GM19455 (cell line): ENCODE measurements around the gene TMEM114.

Experiments
- ATAC-seq: cut with Tn5 transposase; IDR thresholded peaks from one replicate; pipeline ENCODE4 v1.9.1; 2021; ENCODE audit not compliant: unreplicated experiment

Gene TMEM114

GRCh38 chr16:8551388-8552332, 38.7 kb downstream of the TMEM114 start:
- no peak for ATAC-seq

- no peak for ATAC-seq
Measured at GRCh38 chr16:8550728-8551387, 39.5 kb downstream of the TMEM114 start.

GRCh38 chr16:8549843-8550412, 40.4 kb downstream of the TMEM114 start:
- no peak for ATAC-seq

GRCh38 chr16:8548166-8548565, 42.1 kb downstream of the TMEM114 start:
- no peak for ATAC-seq

- ATAC-seq, result no peak
Measured at GRCh38 chr16:8547762-8548161, 42.5 kb downstream of the TMEM114 start.

- ATAC-seq, result no peak
Measured at GRCh38 chr16:8544406-8544805, 45.9 kb downstream of the TMEM114 start.

- ATAC-seq, result no peak
Measured at GRCh38 chr16:8543258-8543657, 47.1 kb downstream of the TMEM114 start.

GRCh38 chr16:8542393-8542792, 47.9 kb downstream of the TMEM114 start:
- no peak for ATAC-seq

- no peak for ATAC-seq
Measured at GRCh38 chr16:8541868-8542267, 48.4 kb downstream of the TMEM114 start.

GRCh38 chr16:8537691-8538342, 52.5 kb downstream of the TMEM114 start:
- no peak for ATAC-seq

GRCh38 chr16:8533509-8533908, 56.8 kb downstream of the TMEM114 start:
- ATAC-seq, result no peak

- no peak for ATAC-seq
Measured at GRCh38 chr16:8530752-8531384, 59.4 kb downstream of the TMEM114 start.

- ATAC-seq, result no peak
Measured at GRCh38 chr16:8528471-8528870, 61.8 kb downstream of the TMEM114 start.

GRCh38 chr16:8523932-8524331, 66.4 kb downstream of the TMEM114 start:
- ATAC-seq, result no peak

- ATAC-seq, result no peak
Measured at GRCh38 chr16:8522757-8523156, 67.6 kb downstream of the TMEM114 start.

GRCh38 chr16:8519643-8520042, 70.7 kb downstream of the TMEM114 start:
- no peak for ATAC-seq
